NCI-H146 treated with DMSO at 0.1 percent for 48 hours (cell line): ENCODE measurements around the gene FANCC.

Experiments used
- DNase-seq: peaks from one replicate; lab custom pipeline; 2025; ENCODE audit not compliant: unreplicated experiment; lab: John Stamatoyannopoulos, UW

Gene FANCC

DNA sequence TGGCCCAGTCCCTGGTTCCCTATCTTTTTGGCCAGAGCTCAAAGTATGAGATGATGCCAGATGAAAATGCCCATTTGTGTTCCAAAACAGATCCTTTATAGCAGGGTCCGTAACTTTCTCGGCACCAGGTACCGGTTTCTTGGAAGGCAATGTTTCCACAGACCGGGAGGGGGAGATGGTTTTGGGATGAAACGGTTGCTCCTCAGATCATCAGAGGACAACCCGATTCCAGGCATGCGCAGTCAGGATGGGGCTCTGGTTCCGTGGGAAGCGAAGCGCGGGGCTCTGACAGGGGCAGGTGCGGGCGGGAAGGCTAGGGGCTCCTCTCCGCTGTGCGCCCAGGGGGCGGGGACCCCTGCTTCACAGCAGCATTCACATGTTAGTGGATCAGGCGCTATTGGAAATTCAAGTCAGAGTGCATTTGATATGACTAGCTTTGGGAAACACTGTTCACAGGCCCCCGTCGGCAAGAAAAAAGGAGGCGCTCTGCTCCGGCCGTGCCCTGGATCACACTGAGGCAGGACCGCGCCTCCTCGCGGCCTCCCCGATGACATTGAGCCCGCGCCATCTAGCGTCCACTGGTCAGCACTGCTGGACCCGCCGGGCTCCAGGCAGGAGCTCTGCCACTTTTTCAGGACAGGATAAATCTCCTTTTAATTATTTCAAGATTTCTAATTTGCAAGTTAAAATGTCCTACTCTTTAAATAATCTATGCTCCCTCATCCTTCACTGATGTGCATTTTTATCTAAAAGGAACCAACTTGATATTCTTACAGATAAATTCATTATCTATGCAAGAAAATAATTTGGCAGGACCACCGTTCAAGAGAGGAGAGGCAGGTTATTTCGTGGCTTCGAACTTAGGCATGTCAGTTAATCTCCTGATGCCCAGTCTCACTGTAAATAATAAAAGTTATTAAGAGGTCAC lies 190.0 kb downstream of the FANCC start:
- no peak for DNase-seq

DNA sequence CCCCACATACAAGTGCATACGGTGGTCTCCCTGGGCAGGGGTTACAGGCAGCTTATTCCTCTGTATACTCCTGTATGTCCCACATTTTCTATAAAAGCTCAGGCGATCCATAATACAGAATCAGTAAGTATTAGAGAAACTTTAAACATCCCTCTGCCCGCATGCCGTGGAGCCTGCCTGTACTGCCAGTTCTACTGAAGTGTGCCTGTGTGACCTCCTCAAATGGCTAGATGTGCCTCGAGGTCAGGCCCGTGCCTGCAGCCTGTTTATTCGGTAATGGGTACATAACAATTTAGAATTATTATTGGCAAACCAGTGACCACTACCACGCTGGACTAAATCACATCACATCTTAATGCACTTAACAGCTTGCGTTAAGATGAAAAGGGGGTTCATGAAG lies 190.8 kb downstream of the FANCC start:
- no peak for DNase-seq

DNA sequence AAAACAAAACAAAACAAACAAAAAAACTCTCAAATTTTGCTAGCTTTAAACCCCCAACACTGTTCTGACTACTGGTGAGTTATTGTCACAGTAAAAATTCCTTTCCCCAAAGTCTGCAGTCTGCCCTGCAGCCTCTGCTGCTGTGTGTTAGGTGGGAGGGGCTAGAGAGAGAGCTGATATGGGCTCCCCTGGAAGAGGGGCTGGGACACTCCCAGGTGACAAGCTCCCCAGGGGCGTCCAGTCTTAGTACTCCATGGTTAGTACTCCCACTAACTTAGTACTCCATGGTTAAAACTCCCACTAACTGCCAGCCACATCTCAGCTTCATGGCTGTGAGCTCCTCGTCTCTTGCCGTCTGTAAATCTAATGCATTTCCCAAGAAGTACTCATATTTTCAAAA lies 191.9 kb downstream of the FANCC start:
- no peak for DNase-seq

DNA sequence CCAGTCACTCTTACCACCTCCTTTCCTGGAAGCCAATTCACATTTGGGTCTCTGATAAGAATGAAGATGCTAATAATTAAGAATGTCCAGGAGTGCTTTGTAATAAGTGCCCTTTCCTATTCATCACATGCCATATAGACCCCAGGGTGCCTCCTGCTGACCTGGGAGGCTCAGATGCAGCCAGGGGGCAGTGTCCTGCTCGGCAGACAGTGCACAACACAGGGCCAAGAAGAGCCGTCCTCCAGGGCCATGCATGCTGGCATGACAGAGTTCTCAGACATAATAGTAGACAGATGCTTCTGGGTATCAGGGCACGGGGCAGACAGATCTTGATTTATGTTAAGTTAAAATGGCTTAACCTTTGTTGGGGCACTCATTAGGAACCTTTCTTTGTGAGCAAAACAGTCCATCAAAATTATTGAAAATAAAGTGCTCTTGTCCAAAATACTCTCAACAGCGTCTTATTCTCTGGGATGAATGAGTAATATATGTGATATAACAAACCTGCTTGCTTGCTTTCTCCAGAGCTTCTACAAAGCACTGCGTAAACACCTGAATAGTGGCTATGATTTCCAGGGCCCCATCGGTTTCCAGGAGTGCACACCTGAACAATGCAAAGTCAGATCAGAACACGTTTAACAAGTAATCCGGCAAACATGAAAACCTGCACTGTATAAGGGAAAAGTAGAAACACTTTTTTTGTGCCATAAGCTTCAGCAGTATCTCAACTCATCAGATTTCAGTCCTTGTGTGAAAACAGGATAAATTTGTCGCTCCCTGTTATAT lies 192.7 kb downstream of the FANCC start:
- DNase-seq: no peak

DNA sequence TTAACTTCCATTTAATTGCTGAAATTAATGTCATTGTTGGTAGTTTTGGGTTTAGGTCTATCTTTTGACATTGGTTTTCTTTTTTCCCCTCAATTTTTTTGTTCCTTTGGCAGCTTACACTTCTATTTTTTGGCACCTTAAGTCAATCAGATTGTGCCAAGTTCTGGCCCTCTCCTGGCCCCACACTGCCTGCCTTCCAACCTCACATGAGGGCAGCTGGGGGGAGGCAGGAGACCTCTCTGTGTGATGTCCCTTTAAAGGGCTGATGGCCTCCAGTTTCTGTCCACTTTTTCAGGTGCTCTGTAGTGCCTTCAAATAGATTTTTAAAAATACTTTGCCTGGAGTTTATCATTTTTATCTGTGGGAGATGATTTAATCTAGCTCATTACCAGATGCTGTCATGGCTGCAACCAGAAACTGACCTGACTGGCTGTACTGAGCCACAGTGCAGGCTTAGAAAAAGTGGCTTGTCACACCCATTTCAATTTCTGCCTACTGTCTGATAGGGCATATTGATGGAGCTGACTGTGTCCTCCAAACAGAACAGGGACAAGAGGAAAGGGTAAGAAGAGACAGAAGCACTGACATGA lies 196.6 kb downstream of the FANCC start:
- no peak for DNase-seq

DNA sequence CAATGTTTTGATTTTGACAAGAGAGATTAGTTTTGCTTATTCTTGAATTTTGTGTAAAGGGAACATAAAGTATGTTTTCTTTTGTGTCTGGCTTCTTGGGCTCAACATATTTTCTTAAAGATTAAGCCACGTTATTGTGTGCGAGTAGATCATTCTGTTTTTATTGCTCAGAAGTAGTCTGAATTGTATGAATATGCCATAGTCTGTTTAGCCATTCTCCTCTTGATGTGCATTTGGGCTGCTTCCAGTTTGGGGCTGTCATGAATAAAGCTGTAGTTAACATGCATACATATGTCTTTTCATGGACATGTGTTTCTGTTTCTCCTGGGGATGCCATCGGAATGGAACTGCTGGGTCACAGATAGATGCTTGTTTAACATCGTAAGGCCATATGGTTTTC lies 198.9 kb downstream of the FANCC start:
- no peak for DNase-seq

DNA sequence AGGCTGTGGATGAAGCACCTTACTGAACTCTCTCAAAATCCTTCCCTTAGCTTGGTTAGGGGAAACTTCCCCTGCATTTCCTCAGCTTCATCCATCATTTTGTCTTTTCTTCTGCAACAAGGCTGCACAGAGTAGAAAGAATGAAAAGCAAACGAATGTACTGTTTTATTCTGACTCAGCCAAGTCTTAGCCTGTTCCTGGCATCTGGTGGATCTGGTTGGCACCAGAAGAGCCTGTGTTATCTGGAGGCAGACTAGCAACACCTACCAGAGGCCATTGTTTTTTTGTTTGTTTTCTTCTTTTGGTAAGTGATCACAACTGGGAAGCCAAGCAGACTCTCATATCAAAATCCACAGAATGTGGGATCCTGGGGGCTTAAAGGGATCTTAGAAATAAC lies 200.7 kb downstream of the FANCC start:
- DNase-seq: no peak

DNA sequence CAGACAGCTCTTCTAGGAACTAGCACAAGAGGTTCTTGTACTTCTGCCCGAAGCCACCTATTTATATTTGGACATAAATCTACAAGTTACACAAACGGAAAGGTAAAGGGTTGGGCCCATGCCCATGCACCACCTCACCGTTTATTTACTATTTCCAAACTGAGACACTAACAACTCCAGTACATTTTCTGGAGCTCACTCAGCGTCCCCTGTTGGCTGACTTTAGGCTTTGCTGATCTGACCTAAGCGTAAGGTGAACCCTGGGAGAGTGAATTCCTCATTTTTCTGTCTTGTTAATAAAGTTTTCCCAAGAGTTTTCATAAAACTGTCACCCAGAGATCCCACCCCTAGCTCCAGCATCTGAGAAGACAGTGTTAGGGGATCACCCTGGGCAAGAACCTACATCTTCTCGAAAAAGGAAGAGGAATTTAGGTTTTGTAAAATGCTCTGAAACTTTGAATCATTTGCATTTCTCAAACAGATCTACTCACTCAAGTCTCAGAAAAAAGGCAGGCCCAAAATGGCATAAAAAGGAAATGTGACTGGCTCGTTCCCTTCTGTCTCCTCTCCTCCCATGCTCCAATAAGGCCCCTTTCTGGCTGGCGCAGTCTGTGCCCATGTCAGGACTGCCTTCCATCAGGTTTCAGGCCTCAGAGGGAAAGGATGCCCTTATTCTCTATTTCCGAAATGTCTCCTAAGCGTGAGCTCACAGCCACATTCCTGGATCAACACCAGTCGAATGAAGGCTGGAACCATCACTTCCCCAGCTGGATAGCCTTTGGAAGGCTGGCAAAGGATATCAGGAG lies 201.3 kb downstream of the FANCC start:
- DNase-seq: no peak

DNA sequence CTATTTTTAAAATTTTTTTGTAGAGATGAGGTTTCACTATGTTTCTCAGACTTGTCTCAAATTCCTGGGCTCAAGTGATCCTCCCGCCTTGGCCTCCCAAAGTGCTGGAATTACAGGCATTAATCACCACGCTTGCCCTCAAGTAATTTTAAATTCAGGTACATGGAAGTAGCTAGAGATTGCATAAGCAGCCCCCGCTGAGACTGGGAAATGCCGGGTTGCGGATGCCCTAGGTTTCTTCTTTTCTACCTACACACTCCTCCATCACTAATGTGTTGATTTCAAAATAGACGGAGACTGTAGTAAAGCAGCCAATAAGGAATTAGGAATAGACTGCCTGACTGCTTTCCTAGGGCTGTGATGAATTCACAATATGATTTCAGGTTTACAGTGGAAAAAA lies 202.4 kb downstream of the FANCC start:
- DNase-seq: no peak

DNA sequence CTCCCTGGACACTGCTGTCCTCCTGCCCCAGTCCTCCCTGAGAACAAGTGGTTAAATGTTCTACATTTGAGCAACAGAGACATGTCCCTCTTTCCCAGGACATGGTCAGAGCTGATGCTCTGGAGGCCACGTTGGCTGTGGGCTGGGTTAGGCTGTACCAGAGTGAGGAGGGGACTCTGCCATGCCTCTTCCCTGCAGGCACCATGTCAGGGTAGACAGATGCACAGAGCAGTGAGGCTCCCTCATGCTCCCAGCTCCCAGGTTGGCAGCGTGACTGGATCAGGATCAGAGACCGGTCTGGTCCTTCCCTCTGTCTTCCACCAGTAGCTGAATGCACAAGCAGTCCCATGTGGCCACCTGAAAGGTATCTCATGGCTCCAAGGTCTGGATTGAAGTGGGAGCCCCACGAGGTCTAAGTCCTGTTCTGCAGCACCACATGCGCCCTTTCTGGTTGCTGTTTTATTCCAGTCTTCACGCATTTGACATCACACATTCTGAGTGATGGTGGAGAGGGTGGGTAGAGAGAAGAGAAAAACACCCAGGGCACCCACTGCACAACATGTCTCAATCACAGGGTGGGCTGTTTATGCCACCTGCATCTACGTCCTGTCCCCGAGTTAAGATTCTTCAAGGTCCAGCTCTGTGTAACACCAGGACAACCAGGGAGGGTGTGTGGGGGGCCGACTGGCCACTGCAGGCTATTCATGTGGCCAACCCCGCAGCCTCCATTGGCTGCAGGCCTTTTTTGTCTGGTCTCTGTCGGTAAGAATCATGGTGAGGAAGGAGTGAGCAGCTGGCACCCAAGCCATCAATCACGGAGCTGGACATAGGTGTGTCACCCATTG lies 204.9 kb downstream of the FANCC start:
- DNase-seq: no peak

DNA sequence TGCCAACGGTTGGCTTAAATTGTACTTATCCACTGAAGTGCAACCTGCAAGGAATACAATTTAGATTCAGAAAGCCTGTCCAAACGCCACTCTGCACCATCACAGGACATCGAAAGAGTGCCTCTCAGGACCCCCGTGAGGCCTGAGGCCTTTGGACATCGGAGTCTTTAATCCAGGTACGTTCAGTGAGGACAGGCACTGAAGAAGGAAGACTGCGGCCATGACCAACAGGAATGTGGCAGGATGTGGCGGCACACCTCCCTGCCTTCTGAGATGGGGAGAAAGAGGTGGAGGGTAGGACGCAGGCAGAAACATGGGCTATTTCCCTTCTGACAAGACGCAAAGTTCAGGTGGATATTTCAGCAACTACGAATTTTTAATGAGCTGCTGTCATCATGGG lies 205.8 kb downstream of the FANCC start:
- no peak for DNase-seq

DNA sequence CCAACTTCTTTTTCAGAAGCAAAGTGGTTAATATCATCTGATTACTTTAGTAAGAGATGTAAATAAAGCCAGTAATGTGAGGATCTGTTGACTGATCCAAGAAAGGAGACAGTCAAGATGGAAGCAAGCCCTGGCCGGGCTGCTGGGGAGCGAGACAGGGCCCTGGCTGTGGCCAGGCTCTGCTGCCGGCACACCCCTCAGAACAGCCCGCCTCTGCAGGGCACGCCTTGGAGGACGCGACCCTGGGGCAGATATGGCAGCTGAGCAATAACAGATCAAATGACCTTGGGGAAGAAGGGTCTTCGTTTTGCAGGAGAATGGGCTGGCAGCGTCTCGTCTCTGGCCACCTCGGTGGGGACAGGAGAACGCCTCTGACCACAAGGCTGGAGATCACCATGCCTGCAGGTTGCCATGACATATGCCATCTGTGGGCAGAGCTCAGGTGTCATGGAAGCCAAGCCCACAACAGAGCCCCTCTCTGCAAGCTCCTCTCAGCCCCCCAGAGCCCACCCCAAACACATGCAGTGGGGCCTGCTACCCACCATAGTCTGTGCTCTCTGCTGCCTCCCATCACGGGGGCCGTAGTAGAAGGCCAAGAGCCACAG lies 206.5 kb downstream of the FANCC start:
- no peak for DNase-seq

DNA sequence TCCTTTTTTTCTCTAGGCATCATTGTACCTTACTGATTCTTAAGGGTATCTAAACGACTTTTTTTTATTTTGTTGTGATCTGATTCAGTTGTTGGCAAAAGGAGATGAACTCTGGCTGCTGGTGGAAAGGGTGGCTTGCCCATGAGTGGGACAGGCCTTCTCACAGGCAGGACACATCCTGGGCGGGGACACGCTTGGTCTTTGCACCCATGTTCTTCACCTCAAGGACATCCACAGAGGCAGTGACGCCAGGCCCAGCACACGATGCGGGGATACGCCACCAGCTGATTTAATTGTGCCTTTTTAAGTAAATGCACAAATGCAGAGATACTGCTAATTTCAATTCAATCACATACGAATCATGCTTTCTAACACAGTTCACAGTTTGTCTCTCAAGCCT lies 208.1 kb downstream of the FANCC start:
- no peak for DNase-seq

DNA sequence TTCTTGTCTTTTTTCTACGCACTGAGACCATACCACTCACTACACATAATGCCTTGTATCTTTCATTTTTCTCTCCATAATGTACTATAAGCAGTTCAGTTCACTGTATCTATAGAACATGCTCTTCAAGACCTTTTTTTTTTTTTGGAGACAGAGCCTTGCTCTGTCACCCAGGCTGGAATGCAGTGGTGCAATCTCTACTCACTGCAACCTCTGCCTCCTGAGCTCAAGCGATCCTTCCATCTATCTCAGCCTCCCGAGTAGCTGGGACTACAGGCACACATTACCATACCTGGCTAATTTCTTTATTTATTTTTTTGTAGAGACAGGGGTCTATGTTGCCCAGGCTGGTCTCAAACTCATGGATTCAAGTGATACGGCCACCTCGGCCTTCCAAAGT lies 208.7 kb downstream of the FANCC start:
- DNase-seq: no peak

DNA sequence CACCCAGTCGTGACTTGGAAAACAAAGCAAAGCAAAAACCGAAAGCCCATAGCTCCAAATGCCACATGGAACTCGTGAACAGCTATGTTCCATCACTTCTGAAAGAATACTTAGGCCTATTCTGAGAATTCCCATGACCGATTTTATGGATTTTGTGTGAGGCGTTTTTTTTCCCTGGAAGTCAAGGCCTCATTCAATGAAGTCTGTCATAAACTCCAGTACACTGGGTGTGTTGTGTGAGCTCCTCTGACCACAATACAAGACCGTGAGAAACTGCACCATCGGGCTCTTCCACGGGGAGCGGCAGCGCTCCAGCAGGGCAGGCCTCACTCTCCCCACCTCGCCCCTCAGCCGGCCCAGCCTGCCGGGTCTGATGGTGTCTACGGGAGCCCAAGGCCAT lies 209.5 kb downstream of the FANCC start:
- no peak for DNase-seq

DNA sequence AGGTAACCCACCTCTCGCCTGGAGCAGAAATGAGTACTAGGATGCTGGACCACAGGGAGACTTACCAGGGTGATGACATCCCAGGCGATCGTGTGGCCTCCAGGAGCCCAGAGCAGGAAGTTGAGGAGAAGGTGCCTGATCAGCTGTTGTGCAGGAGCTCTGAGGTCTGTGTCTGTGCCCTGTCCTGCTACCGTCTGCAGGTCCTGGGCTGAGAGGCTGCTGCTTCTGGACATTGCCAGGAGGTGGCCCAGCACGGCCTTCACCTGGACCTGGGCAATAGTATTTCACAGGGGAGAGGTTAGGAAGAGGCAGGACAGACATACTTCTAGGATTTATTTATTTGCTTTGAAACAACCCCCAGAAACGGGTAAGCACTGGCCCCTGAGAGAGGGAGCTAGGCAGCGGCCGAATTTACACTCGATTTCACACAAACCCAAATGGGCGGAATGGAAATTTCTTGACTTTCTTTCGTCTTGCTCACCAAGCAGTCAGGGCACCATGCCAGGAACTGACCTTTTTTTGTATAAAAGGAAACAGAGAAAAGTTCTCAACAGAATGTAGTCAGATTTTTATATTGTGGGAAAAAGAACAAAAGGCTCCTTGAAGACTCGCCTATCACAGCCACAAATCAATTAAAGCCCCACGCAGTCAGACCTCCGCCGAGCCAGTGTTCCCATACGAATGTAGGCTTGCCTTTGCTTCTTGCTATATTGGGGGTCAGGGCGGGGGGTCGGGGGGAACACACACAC lies 210.3 kb downstream of the FANCC start:
- no peak for DNase-seq

DNA sequence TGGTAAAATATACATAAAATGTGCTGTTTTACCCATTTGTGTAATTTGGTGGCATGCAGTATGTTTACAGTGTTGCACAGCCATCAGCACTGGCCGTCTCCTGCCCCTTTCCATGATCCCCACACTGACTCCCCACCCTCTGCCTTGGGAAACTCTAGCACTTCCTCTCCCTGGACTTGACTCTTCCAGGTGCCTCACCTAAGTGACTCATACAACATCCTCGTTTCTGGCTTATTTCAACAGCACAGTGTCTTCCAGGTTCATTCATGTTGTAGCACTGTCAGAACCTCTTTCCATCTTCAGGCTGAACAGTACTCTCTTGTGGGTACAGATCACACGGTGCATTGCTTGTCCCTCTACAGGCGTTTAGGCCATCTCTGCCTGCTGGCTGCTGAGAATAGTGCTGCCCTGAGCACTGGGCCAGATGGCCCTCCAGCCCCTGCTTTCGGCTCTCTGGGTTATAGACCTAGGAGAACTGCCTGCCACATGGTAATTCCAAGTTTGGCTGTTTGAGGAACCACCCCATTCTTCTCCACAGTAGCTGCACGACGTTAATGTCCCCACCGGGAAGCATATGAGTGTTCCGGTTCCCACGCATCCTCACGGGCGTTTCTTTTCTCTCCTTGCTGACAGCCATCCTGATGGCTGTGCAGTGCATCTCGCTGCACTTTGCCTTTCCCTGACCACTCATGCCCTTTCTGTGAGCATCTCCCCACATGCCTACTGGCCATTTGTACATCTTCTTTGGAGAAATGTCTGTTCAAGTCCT lies 211.8 kb downstream of the FANCC start:
- DNase-seq: no peak

DNA sequence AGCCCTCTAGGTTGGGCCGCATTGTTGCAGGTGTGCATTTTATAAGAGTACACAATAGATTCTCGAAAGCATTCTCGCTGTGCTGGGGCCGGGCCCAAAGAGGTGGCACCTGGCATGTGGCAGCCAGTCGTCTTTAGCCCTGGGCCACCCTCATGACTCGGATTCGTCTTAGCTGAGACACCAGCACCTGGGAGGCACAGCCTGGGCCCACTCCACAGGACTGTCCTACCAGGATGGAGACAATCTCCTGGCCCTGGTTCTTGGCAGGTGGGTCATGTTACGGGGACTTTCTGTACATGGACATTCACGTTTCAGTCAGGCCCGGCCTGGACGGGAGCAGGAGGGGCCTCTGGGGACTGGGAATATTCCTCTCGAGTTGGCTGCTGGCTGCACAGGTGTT lies 212.5 kb downstream of the FANCC start:
- no peak for DNase-seq
